Transverse colon (tissue), 4 donors: ENCODE results near the gene RPS6KA4.

ENCODE experiments used
- EP300 ChIP-seq: sonication (generic); formaldehyde crosslinking; IDR thresholded peaks from one replicate; pipeline ENCODE4 v1.6.1; 2017; ENCODE audit warnings: antibody characterized with exemption, low read depth
- POLR2AphosphoS5 ChIP-seq, 3 donors: sonication (generic); formaldehyde crosslinking; IDR thresholded peaks; one replicate each; pipeline ENCODE4 v1.6.1; 2016; ENCODE audit warnings: antibody characterized with exemption in 3 of 3
- TF ChIP-seq, protein P1 (sequence below), 5 experiments: fragments of 200-600 bp in 3 of 5; fragments of 450-650 bp in 2 of 5; sonication (generic) in 3 of 5; IDR thresholded peaks; 1 replicate in 2 of 5; 2 replicates in 3 of 5; pipeline ENCODE4 v1.5.1; 2016 to 2017; ENCODE audit warnings: antibody characterized with exemption in 5 of 5, inconsistent platforms in 3 of 5, mild to moderate bottlenecking in 2 of 5, moderate library complexity in 1 of 5

DNA sequence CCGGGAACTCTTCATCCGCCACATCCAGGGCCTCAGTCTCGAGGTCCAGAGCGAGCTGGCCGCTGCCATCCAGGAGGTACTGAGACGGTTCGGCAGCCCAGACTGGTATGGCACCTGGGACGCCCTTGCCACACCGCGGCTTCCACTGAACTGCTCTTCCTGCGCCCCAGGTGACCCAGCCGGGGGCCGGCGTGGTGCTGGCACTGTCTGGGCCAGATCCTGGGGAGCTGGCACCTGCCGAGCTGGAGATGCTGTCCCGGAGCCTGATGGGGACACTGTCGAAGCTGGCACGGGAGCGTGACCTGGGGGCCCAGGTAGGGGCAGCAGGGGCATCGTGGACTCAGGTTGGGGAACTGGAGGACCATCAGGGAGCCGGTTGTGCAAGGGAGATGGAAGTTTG lies 17.5 kb upstream of the RPS6KA4 start:
- TF ChIP-seq POLR2AphosphoS5 (IDR thresholded peaks at IDR 0.05) = no peak
- TF ChIP-seq, protein P1, sequence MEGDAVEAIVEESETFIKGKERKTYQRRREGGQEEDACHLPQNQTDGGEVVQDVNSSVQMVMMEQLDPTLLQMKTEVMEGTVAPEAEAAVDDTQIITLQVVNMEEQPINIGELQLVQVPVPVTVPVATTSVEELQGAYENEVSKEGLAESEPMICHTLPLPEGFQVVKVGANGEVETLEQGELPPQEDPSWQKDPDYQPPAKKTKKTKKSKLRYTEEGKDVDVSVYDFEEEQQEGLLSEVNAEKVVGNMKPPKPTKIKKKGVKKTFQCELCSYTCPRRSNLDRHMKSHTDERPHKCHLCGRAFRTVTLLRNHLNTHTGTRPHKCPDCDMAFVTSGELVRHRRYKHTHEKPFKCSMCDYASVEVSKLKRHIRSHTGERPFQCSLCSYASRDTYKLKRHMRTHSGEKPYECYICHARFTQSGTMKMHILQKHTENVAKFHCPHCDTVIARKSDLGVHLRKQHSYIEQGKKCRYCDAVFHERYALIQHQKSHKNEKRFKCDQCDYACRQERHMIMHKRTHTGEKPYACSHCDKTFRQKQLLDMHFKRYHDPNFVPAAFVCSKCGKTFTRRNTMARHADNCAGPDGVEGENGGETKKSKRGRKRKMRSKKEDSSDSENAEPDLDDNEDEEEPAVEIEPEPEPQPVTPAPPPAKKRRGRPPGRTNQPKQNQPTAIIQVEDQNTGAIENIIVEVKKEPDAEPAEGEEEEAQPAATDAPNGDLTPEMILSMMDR (IDR thresholded peaks at IDR 0.05) = no peak
- no peak for TF ChIP-seq EP300
